HG02852 (cell line): Measurements from ENCODE around the gene MAP2K7.

Experiments
- ATAC-seq: cut with Tn5 transposase; IDR thresholded peaks from one replicate; pipeline ENCODE4 v1.9.1; 2021; ENCODE audit warnings: mild to moderate bottlenecking, moderate library complexity; ENCODE audit not compliant: unreplicated experiment

Gene MAP2K7

GRCh38 chr19:7866399-7867091 is 37.1 kb upstream of the MAP2K7 start:
- no peak for ATAC-seq

DNA sequence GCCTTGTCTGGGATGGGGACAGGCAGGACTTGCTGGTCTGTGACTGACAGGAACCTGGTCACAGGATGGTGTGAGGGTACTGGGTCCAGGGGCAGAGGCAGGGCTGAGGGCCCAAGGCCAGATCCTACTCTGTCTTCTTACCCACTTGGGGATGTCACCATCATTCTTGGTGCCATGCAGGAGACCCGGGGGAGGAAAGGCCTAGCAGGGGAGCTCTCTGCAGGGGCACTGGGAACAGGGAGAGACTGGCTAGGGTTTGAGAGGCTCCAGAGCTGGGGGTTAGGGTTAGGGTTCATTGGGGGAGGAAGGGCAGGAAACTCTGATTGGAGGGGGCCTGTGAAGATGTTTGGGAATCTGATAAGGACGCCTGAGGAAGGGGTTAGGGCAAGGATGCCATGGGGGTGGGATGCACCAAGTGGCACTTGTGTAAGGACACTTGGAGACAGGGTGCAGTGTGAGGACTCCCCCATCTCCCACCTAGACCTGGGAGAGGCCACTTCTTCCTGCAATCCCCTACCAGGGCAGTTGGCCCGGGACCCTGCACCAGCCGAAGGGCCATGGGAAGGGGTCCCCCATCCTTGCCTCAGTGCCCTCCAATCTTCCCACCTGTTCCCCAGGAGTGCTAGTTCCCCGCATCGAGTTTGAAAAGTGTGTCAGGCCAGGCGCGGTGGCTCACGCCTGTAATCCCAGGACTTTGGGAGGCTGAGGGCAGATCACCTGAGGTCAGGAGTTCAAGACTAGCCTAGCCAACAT is 36.4 kb upstream of the MAP2K7 start:
- no peak for ATAC-seq

DNA sequence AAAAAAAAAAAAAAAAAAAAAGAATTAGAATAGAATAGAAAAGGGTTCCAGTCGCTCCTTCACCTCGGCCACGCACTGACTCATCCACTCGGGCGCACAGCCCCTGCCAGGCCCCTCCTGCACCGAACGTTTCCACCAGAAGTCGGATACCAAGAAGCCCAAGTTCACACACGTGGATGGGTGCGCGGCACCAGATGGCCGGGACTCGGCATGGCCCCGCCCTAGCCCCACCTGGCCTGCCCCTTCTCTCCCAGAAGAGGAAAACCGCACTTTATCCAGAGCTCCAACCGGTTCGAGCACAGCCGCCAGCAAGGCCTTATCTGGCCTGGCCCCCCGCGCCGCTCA is 35.4 kb upstream of the MAP2K7 start:
- no peak for ATAC-seq

GRCh38 chr19:7868671-7869452 is 34.8 kb upstream of the MAP2K7 start:
- peak; percentile 60 for ATAC-seq

DNA sequence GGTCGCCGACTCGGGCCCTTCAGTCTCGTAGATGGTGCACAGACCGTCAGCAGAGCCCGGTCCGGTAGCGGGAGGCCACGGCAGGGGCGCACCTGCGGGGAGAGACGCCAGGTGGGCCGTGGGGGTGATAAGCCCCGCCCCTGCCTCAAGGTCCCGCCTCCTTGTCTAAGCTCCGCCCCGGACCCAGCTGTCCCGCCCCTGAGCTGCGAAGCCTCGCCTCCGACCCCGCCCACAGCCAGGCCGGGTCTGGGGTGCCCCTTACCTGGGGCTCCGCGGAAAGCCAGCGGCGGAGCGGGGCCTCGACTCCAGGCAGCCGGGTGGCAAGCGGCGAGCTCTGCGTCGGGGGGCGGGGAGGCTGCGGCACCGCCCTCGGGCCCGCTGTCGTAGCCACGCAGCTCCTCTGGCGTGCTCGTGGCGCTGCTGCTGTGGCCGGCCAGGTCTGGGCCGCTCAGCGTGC is 34.2 kb upstream of the MAP2K7 start:
- ATAC-seq = peak; percentile 52

GRCh38 chr19:7869910-7870511 is 33.7 kb upstream of the MAP2K7 start:
- no peak for ATAC-seq

- ATAC-seq = no peak
Observed at GRCh38 chr19:7870571-7871436, 32.9 kb upstream of the MAP2K7 start.

GRCh38 chr19:7871437-7872305 is 32.0 kb upstream of the MAP2K7 start:
- no peak for ATAC-seq

GRCh38 chr19:7872306-7873204 is 31.1 kb upstream of the MAP2K7 start:
- no peak for ATAC-seq

DNA sequence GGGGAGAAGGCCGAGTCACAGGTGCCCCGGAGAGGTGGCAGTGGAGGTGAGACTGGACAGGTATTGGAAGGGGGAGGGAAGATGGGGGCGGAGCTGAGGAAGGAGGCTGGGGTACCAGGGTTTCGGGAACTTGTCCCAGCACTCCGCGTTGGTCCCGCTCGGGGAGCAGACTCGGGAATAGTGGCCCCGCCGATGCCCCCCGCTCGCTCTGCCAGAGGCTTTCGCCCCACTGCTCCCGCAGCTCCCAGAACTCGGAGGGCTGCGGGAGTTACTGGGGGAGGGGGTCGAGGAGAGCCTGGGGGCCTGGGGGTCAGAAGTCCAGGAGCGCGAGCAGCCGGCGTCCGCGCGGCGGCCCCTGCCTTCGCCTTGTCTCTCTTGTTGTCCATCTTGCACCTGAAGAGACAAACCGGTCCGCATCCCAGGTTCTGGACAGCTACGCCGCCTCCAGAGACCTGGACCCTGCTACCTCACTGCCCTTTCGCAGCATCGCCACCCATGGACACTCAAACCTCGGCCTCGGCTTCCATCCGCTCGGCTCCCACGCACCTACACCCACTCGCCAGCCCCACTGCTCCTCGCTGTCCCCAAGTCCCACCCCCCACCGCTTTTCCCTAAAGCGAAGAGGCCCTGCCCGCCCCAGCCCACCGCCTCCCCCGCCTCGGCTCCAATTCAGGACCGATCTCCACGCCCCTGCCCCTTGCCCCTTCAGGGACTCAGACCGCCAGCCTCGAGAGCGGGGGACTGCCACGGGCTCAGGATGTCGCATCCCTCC is 30.2 kb upstream of the MAP2K7 start:
- no peak for ATAC-seq

DNA sequence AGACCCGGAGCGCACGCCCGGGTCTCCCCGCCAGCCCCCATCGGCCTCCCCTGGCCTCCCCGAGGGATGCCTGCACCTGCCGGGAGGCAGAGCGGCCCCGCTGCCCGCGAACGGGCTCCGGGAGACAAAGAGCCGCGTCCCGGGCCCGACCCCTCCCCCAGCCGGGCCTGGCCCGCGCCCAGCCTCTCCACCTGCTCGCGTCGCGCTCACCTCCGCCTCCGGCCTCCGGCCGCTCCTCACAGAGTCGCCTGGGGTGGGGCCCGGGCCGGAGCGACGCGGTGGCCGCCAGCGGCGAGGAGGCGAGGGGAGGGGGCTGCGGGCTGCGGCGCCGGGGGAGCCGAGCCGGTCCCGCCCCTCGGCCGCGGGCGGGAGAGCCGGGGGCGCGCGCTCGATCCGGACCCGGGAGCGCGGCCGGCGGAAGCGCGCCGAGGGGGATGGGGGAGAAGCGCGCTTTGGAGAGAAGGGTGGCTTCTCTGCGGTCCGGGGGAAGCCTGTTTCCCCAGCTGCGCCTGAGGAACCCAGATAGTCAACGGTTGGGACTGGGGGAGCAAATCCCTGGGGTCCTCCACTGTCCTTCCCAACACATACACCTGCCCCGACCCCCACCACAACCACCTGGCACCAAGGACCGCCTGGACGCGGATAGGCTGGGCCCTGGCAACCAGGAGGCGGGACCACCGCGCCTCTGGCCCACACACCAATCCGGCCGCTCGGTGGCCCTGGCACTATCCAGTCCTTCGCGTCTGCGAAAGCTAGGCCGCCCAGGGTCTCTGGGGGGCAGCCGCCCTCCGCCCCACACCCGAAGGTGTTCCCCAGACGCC is 29.4 kb upstream of the MAP2K7 start, which contains the start of gene PRR36:
PRR36 (minus strand) TSS at position 315 of the 821 bp plus-strand sequence. CDS start 701 bp downstream, outside the sequence.
- no peak for ATAC-seq

DNA sequence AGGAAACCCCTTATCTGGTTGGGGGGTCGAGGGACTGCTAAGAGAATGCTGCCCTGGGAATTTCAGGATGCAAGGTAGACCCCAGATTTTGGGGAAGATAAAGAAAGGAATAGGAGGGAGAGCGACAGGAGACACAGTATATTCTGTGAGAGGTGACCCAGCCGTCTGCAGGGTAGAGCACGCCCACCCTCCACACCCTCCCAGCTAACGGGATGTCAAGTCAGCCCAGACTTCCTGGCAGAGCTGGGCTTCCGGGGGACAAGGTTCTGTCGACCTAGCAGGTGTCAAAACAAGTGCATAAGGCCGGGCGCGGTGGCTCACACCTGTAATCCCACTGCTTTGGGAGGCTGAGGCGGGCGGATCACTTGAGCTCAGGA is 28.8 kb upstream of the MAP2K7 start:
- ATAC-seq = no peak

DNA sequence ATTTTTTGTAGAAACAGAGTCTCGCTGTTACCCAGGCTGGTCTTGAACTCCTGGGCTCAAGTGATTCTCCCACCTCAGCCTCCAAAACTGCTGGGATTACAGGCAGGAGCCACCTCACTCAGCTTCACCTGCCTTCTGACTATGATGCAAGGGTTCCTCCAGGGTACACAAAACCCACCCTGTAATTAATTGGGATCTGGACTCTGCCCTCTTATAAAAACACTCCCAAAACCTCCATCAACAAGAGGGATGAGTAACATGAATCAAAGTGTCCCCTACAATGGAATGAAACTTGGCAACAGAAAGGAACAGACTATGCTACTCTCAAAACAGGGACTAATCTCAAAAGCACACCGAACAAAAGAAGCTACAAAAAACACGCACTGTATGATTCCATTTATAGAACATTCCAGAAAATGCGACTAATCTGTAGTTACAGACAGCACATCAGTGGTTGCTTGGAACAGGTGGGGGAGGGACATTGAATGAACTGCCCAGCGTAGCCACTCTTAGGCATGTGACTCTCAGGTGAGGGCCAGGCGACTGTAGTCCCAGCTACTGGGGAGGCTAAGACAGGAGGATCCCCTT is 26.3 kb upstream of the MAP2K7 start:
- no peak for ATAC-seq

GRCh38 chr19:7879111-7879807 is 24.4 kb upstream of the MAP2K7 start:
- no peak for ATAC-seq

DNA sequence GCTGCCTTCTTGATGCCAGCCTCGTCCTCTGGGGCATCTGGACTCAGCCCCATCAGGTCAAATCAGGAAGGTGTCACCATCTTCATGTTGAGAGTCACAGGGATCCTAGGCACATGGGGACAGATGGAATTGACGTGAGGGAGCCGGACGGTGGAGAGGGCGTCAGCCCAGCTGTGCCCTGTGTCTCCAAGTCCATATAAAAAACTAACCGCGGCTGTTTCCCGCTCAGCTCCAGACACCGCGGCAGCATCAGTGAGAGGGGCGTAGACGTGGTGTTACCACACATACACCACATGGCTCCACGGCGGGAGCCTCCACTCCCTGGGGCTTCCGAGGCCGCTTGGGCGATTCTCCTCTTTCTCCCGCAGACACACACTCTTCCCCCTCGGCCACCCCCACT is 23.8 kb upstream of the MAP2K7 start:
- no peak for ATAC-seq

DNA sequence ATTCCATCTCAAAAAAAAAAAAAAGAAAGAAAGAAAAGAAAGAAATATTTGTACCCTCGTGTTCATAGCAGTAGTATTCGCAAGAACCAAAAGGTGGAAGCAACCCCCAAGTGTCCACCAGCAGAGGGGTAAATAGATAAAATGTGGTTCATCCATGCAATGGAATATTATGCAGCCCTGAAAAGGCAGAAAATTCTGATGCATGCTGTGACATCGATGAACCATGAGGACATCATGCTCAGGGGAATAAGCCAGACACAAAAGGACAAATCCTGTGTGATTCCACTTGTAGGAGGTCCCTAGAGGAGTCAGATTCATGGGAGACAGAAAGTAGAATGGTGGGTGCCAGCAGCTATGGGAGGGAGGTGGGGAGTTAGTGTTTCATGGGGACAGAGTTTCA is 21.8 kb upstream of the MAP2K7 start:
- no peak for ATAC-seq
